AML-193 (cell line): ENCODE data around the gene BTBD1.
A peak's percentile ranks its signal among the peaks of the same experiment; 100 is the strongest.
"Not testable (repeated sequence)": the region's sequence is repeated elsewhere in the genome, so short reads cannot be mapped to it uniquely, and the experiment has no call there.

Experiments used
- DNase-seq, 2 experiments: peaks; one replicate each; lab custom pipeline; 2025; lab: John Stamatoyannopoulos, UW

The BTBD1 gene

DNA sequence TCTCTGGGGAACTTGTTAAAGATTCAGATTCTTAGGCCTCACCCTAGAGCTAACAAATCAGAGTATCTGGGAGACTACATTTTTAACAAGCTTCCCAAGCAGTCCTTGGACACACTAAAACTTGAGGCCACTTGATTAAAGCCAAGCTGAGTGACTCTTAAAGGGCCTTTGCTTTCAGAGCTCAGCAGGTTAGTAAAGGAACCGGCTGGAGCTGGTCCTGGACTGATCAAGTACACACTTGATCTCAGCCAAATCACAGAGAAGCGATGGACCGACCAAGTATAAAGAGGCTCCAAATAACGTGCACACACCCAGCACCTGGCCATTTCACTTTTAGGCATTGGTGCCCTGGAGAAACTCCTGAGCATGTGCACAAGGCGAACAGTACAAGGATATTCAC is 27.5 kb upstream of the BTBD1 start:
- no peak for DNase-seq

GRCh38 chr15:83092309-83092976 is 25.4 kb upstream of the BTBD1 start:
- peak; percentile 47 to 49 for DNase-seq

DNA sequence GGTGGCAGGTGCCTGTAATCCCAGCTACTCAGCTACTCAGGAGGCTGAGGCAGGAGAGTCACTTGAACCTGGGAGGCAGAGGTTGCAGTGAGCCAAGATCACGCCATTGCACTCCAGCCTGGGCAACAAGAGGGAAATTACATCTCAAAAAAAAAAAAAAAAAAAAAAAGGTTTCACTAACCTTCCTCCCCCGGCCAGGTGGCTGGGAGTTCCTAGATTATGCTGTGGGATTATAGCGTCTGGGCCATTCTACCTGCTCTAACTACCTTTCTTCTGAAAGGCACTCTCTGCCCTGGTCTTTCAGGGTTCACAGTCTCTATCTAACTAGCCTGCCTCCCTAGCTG is 24.9 kb upstream of the BTBD1 start:
- not testable (repeated sequence) for DNase-seq

- DNase-seq, result no peak
Observed at GRCh38 chr15:83090465-83090864, 23.4 kb upstream of the BTBD1 start.

DNA sequence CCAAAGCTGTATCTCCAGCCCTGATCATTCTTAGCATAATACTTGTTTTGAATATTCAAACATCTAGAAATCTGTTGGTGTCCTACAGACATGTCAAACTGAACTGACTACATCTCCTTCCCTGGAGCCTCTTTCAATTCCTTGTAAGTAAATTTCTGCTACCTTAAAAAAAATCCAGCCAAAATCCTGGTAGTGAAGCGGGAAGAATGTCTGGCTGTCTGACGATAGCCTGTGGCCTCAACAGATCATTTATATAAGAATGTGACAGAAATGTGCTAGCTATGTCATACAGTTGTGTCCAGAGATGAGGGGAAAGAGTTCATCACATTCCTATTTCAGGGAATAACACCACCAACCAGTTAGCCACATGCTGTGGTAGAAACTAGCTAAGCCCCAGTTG is 21.8 kb upstream of the BTBD1 start:
- no peak for DNase-seq

DNA sequence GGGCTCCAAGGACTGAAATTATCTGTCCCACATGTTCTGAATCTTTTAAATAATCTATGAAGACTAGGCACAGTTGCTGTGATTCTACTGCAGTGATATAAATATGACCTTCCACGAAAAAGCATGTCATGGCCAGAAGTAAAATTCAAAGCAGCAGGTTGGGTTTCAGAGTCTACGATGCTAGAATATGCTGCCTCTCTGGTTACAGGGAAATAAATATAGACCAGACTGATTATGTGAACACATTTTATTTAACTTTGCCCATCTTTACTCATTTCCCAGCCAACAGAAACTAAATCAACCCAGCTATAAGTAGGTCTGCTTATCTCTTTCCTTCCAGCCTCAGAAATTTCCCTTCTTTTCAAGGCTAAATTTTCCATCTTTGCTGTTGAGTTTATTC is 20.5 kb upstream of the BTBD1 start:
- no peak for DNase-seq

DNA sequence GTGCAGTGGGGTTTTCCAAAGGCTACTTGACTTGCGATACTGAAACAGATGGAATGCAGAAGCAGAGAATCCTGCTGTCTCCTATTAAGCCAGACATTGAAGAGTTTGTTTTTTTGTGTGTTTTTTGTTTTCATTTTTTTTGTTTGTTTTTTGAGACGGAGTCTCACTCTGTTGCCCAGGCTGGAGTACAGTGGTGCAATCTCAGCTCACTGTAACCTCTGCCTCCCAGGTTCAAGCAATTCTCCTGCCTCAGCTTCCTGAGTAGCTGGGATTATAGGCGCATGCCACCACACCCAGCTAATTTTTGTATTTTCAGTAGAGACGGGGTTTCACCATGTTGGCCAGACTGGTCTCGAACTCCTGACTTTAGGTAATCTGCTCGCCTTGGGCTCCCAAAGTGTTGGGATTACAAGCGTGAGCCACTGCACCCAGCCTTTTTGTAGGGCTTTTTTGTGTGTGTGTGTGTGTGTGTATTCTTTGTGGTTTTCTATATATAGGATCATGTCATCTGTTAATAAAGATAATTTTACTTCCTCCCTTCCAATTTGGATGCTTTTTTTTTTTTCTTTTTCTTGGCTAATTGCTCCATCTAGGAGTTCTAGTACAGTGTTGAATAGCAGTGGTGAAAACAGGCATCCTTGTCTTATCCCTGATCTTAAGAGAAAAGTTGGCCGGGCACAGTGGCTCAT is 19.0 kb upstream of the BTBD1 start:
- DNase-seq, result not testable (repeated sequence)

DNA sequence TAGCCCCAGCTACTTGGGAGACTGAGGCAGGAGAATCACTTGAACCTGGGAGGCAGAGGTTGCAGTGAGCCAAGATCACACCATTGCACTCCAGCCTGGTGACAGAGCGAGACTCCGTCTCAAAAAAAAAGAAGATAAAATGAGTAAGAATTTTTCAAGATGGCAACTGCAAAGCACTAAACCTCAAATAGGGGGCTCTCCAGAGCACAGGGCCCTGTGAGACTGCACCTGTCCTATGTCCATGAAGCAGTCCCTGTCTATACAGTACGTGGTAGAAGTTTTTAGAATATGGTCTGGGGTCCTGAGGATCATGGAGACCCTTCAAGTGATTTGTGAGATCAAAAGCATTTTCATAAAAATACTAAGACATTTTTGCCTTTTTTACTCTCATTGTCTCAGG is 18.4 kb upstream of the BTBD1 start:
- DNase-seq, result not testable (repeated sequence)

- no peak for DNase-seq
Observed at GRCh38 chr15:83082730-83083386, 15.8 kb upstream of the BTBD1 start.

- DNase-seq, result no peak
Observed at GRCh38 chr15:83081256-83082014, 14.4 kb upstream of the BTBD1 start.

DNA sequence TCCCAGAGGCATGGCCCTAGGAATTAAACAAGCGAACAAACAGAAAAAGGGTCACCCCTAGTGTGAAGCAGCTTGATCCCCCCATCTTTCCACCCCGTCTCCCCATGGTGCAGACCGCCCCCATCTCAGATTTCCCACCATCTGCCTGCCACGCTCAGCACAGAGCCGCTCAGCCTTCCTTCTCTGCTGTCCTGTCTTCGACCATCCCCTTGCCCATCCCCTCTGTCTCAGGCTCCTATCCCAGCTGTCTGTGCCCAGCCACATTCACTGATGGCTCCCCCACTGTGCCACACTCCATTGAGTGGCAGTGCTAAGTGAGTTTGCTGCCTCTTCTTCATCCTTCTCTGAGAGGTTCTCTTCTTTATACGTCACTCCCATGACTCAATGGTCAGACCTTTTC is 11.7 kb upstream of the BTBD1 start:
- no peak for DNase-seq

- no peak for DNase-seq
Observed at GRCh38 chr15:83077491-83078230, 10.6 kb upstream of the BTBD1 start.

GRCh38 chr15:83069211-83069642 is 2.2 kb upstream of the BTBD1 start:
- not testable (repeated sequence) for DNase-seq

GRCh38 chr15:83068054-83068453 is 1.0 kb upstream of the BTBD1 start:
- no peak for DNase-seq

GRCh38 chr15:83067638-83067962 is 548 bp upstream of the BTBD1 start:
- no peak for DNase-seq

DNA sequence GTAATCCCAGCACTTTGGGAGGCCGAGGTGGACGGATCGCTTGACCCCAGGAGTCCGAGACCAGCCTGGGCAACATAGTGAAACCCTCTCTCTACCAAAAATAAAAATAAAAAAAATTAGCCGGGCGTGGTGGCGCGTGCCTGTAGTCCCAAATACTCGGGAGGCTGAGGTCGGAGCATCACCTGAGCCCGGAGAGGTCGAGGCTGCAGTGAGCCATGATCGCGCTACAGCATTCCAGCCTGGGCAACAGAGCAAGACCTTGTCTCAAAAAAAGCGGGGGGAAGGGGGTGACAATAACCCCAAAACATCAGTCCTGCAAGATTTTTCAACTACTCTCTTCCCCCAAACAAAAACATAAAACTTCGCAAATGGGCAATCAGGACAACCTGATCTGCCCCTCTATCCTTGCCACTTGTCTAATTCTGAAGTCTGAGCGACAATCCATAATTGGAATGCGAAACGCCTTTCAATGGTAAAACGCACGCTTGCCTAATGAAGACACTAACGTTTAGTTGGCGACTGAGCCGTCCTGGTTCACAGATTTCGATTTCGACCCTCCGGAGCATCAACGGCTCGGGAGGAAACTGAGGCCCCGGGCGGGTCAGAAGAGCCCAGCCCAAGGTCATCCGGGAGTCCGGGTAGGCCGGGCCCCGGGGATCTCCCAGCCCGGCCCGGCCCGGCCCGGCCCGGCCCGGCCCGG is 868 bp downstream of the BTBD1 start:
- DNase-seq, result no peak

DNA sequence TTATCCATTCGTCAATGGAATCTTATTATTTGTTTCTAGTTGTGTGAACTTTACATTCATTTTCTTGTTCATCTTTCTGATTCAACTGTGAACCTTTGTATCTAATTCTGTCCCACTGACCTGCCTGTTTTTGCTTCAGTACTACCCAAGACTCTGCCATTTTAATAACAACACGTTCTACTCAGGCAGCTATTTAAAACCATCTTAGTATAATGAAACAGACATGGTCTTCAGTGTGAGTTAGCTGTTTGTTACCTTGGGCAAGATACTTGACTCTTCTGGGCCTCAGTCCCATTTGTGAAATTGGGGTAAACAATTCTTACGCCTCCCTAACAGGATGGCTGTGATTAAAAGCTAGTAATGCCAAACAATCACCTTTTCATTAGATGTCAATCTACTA is 1.6 kb downstream of the BTBD1 start:
- DNase-seq, result no peak

GRCh38 chr15:83064859-83065258 is 2.2 kb downstream of the BTBD1 start:
- peak; percentile 14 to 40 for DNase-seq

- DNase-seq, result peak; percentile 39
Observed at GRCh38 chr15:83063551-83063950, 3.5 kb downstream of the BTBD1 start.

DNA sequence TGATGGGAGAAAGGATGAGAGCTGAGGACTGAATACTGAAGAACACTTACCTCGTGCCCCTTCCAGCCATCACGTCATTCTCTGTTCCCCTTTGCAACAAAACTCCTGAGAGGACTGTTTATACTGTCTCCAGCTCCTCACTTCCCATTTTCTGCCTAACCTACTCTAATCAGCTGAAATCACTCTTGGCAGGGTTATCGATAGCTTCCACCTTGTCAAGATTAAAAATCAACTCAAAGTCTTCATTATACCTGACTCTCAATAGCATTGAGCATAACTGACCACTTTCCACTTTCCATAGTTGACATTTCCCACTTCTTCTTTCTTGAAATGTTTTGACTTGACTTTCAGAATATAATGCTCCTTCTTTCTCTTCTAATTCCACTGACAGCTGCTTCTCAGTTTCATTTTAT is 4.3 kb downstream of the BTBD1 start:
- DNase-seq, result peak; percentile 8 to 20

- DNase-seq, result no peak
Observed at GRCh38 chr15:83061680-83062079, 5.4 kb downstream of the BTBD1 start.
